NCI-H1930 (cell line): ENCODE measurements around the gene NWD2.
"Not testable (repeated sequence)": the region's sequence is repeated elsewhere in the genome, so short reads cannot be mapped to it uniquely, and the experiment has no call there.

Experiments
- DNase-seq, 2 experiments: peaks; one replicate each; lab custom pipeline; 2025; lab: John Stamatoyannopoulos, UW

NWD2 gene

DNA sequence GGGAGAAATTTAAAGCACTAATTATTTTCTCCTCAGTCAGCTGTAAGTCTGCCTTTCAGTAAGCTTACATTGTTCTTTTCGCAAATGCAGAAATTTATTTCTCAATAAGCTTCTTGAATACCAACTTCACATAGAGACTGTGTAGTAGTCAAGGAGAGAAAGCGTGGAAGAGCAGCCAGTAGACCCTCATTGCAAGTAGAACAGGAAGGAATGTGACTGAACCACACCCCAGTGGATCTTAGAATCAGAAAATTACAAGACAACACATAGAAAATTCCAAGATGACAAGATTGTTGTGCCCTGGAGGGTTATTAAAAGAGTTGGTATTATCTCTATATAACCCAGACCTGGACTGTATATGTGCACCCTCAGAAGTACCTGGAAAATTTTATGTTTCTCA, 224.7 kb downstream of the NWD2 start:
- DNase-seq = no peak

- no peak for DNase-seq
These were observed 225.7 kb downstream of the NWD2 start for GRCh38 chr4:37470245-37470644.

DNA sequence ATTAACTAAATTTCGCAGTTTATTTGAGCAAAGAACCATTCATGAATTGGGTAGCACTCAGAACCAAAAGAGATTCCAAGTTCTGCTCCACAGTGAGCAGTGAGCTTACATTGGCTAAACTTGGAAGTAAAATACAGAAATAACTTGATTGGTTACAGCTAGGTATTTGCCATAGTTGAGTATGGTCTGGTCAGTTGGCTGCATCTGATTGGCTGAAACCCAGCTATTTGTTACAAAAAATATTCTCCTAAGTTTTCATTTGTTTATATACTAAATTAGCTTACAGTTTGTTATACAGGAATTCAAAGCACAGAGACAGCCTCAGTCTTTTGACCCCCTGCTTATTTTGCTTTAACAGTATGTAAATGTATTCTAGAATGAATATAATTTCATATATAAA, 226.6 kb downstream of the NWD2 start:
- DNase-seq = no peak

DNA sequence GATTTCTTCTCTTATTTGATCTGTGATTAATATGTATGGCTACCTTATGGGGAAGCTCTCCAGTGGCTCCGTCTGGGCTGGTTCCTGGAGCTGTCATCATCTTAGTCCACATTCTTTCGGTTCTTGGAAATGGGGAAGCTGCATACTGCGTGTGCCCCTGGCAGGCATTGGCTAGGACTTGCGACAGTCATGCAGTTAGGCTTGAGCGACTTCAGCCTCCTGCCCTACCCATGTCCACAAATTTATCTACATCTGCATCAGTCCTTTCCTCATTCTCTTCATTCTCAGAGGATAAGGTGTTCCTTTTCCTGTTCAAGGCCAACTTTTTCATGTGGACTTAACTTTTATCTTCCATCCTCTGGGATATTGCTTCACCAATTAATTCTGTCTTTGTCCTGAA, 227.4 kb downstream of the NWD2 start:
- no peak for DNase-seq

DNA sequence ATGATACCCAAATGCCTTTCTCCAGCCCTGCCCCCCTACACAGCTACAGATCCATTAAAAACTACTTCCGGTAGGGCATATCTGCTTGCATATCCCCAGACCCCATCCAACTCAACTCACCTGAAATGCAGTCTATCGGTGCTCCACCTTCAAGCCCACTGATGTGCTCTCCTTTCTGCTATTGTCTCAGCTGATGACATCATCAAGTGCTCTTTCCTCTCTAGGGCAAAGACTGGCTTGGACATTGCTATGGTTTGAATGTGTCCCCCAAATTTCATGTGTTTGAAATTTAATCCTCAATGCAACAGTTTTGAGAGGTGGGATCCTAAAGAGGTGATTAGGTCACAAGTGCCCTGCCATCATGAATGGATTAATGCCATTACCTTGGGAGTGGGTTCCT, 229.3 kb downstream of the NWD2 start:
- DNase-seq = no peak

DNA sequence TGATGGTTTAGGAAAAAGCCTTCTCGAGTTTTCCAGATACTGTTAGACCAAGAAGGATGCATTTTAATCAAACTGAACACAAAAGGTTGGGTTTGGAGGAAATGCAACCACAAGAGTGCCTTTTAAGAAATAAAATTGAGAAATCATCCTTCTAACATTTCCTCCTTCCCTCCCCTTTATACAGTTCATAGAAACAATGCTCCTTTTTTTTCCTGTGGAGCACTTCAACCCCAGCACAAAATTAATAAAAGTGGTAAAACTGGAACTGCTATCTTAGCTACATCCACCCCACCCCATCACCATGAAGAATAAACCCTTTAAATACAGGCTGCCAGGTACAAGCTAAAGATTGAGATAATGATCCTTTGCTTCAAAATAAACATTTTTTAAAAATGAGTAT, 230.5 kb downstream of the NWD2 start:
- no peak for DNase-seq

GRCh38 chr4:37475776-37476175, 231.2 kb downstream of the NWD2 start:
- DNase-seq = no peak

DNA sequence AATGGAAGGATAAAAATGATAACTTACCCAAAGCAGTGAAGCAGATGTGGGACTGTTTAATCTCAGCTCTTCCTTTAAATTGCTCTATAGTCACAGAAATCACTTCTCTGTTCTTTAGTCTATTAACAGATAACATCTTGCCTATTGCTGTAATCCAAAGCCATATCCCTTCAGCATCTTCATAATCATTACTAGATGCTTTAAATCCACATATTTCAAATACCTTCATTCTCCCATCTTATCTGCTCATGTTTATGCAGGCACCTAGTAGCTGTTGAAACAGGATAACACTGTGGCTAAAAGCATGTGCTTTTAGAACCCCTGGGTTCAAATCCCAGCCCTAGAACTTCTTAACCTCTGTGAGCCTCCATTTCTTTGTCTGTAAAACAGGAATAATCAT, 231.7 kb downstream of the NWD2 start:
- no peak for DNase-seq

GRCh38 chr4:37476691-37477090, 232.1 kb downstream of the NWD2 start:
- DNase-seq = no peak

DNA sequence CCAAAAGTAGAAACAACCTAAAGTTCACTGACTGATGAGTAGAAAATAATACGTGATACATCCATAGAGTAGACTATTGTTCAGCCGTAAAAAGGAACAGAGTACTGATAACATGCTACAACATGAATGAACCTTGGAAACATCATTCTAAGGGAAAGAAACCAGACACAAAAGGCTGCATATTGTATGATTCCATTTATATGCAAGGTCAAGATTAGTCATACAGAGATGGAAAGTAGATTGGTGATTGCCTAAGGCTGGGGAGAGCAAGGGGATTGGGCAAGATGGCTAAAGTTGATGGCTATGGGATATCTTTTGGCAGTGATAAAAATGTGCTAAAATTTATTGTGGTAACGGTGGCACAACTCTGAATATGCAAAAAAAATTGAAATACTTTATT, 232.6 kb downstream of the NWD2 start:
- DNase-seq = no peak

DNA sequence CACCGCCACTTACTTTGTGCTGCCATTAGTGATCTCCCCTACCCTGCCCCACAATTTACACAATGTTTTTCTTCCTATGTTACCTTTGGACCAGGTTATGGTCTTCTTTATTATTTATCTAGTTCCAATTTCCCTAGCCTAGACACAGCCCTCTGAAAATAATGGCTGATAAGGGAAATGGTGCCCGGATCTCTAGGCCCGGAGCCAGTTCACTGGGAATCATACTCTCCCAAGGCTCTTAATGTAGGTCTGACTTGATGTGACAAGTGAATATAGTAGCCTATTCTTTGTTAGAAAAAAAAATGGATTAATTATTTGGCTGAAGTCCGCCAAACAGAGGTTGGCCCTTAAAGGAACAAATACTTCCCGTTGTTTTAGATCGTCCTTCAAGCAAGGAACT, 233.6 kb downstream of the NWD2 start:
- no peak for DNase-seq

DNA sequence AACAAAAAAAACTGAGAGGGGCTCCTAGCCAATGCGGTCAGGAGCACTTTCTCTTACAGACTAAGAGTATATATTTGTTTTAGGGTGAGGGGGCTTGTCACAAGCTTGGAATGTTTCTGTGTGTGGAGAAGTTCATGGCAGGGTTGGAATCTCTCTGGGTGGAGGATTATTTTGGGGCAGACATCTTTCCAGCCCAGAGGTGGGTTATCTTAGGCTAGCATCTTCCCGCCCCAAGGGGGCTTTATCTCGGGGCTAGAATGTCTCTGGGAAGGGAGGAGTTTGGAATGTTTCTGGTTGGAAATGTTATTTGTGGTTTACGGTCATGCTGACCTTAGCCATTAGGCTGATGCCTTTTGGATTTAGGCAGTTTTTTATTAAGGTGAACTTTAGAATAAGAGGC, 236.0 kb downstream of the NWD2 start:
- no peak for DNase-seq

GRCh38 chr4:37481547-37482122, 237.1 kb downstream of the NWD2 start:
- DNase-seq = no peak

DNA sequence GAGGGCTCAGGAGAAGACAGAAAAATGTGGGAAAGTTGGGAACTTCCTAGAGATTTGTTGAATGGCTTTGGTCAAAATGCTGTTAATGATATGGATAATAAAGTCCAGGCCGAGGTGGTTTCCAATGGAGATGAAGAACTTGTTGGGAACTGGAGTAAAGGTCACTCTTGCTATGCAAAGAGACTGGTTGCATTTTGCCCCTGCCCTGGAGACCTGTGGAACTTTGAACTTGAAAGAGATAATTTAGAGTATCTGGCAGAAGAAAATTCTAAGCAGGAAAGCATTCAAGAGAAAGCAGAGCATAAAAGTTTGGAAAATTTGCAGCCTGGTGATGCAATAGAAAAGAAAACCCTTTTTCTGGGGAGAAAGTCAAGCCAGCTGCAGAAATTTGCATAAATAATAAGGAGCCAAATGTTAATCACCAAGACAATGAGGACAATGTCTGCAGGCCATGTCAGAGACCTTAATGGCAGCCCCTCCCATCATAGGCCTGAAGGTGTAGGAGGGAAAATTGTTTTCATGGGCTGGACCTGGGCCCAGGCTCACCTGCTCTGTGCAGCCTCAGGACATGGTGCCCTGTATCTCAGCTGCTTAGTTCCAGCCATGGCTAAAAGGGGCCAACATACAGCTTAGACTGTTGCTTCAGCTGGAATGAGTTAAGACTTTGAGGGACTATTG, 237.8 kb downstream of the NWD2 start:
- no peak for DNase-seq

DNA sequence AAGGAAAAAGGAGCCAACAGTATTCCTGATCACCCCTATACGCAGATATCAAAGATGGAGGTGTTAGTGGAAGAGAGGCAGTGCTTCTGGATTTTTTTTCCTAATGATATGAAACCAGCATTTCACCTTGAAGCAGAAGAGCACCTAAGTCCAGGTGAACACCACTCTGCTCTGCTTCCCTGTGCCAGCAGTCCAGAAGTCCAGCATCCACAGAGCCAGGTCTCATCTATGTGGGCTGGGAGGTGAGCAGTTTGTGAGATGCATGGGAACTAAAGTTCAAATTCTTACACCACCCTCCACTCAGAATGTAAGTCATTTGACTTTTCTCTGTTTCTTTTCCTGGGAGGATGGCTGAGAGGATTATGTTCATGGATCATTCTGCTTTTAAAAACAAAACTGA, 239.1 kb downstream of the NWD2 start:
- DNase-seq = no peak

GRCh38 chr4:37486166-37486565, 241.6 kb downstream of the NWD2 start:
- DNase-seq = no peak

GRCh38 chr4:37487668-37488067, 243.1 kb downstream of the NWD2 start:
- no peak for DNase-seq

DNA sequence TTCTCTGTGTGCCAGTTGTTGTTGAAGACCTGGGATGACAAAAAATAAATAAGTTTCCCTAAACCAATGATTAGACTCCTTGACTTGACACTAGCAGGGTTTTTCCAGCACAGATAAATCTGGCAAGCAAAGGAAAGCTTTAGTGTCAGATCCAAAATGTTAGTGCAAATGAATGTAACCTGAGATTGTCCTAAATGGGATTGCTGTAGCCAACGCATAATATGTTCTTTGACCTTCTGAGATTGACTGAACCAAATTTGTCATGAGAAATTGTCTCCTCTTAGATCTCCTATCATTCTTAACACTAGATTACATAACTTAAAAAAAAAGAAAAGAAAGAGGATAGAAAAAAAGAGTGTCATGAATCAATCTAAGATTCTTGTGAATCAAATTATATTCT, 245.2 kb downstream of the NWD2 start:
- DNase-seq = no peak

GRCh38 chr4:37490391-37491347, 246.1 kb downstream of the NWD2 start:
- DNase-seq = no peak

DNA sequence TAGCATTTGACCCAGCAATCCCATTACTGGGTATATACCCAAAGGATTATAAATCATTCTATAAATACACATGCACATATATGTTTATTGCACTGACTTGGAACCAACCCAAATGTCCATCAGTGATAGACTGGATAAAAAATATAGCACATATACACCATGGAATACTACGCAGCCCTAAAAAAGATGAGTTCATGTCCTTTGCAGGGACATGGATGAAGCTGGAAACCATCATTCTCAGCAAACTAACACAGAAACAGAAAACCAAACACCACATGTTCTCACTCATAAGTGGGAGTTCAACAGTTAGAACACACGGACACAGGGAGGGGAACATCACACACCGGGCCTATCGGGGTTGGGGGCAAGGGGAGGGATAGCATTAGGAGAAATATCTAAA, 250.8 kb downstream of the NWD2 start:
- DNase-seq = not testable (repeated sequence)
